GM18507 (cell line): ENCODE results near the gene LPP.
"Not testable (repeated sequence)": the region's sequence is repeated elsewhere in the genome, so short reads cannot be mapped to it uniquely, and the experiment has no call there.

Experiments
- DNase-seq: peaks from one replicate; pipeline ENCODE4 v3.0.0; 2011; ENCODE audit warnings: low read depth; ENCODE audit not compliant: insufficient read length; ENCODE audit errors: extremely low spot score
- FAIRE-seq: peaks from 2 replicates; lab custom pipeline; 2011; peaks lifted over from hg19 to GRCh38; lab: Jason Lieb, UNC

The LPP gene

GRCh38 chr3:188434594-188434993 lies 280.6 kb downstream of the LPP start:
- DNase-seq (no peak), FAIRE-seq (no peak)

- no peak for FAIRE-seq
These were observed 281.3 kb downstream of the LPP start for GRCh38 chr3:188435266-188435665.

GRCh38 chr3:188437926-188438325 lies 284.0 kb downstream of the LPP start:
- FAIRE-seq (no peak), DNase-seq (no peak)

More at GRCh38 chr3:188435266-188435665, 281.3 kb downstream of the LPP start:
- no peak for DNase-seq

- FAIRE-seq (peak; percentile 70), DNase-seq (no peak)
These were observed 285.1 kb downstream of the LPP start for GRCh38 chr3:188439080-188439479.

- no peak for FAIRE-seq
These were observed 286.5 kb downstream of the LPP start for GRCh38 chr3:188440340-188440972.

GRCh38 chr3:188442430-188442829 lies 288.5 kb downstream of the LPP start:
- no peak for DNase-seq
- FAIRE-seq: peak; percentile 31

More at GRCh38 chr3:188440340-188440972, 286.5 kb downstream of the LPP start:
- DNase-seq: no peak

GRCh38 chr3:188445175-188445574 lies 291.2 kb downstream of the LPP start:
- not testable (repeated sequence) for DNase-seq, FAIRE-seq

- DNase-seq (no peak), FAIRE-seq (peak; percentile 41)
These were observed 292.1 kb downstream of the LPP start for GRCh38 chr3:188446014-188446413.

- DNase-seq (no peak), FAIRE-seq (peak; percentile 9)
These were observed 292.8 kb downstream of the LPP start for GRCh38 chr3:188446766-188447165.

GRCh38 chr3:188448813-188449212 lies 294.9 kb downstream of the LPP start:
- DNase-seq: no peak
- FAIRE-seq: no peak

- FAIRE-seq (no peak), DNase-seq (no peak)
These were observed 295.5 kb downstream of the LPP start for GRCh38 chr3:188449421-188449820.

- DNase-seq (no peak), FAIRE-seq (peak; percentile 18)
These were observed 298.3 kb downstream of the LPP start for GRCh38 chr3:188452158-188452772.

GRCh38 chr3:188453431-188454384 lies 299.8 kb downstream of the LPP start:
- no peak for DNase-seq
- no peak for FAIRE-seq

GRCh38 chr3:188455748-188456147 lies 301.8 kb downstream of the LPP start:
- no peak for FAIRE-seq
- no peak for DNase-seq

GRCh38 chr3:188458756-188459155 lies 304.8 kb downstream of the LPP start:
- DNase-seq (no peak), FAIRE-seq (no peak)

GRCh38 chr3:188465311-188465710 lies 311.4 kb downstream of the LPP start:
- DNase-seq (no peak), FAIRE-seq (no peak)

GRCh38 chr3:188468196-188468595 lies 314.2 kb downstream of the LPP start:
- DNase-seq (no peak), FAIRE-seq (no peak)

- FAIRE-seq: no peak
- no peak for DNase-seq
These were observed 314.7 kb downstream of the LPP start for GRCh38 chr3:188468662-188469061.

GRCh38 chr3:188469228-188469885 lies 315.4 kb downstream of the LPP start:
- FAIRE-seq (no peak), DNase-seq (no peak)
